GM19035 (cell line): ENCODE results near the gene ADAM11.
A peak's percentile ranks its signal among the peaks of the same experiment; 100 is the strongest.

ENCODE experiments used
- ATAC-seq: cut with Tn5 transposase; IDR thresholded peaks from one replicate; pipeline ENCODE4 v1.9.1; 2021; ENCODE audit not compliant: unreplicated experiment

The ADAM11 gene

DNA sequence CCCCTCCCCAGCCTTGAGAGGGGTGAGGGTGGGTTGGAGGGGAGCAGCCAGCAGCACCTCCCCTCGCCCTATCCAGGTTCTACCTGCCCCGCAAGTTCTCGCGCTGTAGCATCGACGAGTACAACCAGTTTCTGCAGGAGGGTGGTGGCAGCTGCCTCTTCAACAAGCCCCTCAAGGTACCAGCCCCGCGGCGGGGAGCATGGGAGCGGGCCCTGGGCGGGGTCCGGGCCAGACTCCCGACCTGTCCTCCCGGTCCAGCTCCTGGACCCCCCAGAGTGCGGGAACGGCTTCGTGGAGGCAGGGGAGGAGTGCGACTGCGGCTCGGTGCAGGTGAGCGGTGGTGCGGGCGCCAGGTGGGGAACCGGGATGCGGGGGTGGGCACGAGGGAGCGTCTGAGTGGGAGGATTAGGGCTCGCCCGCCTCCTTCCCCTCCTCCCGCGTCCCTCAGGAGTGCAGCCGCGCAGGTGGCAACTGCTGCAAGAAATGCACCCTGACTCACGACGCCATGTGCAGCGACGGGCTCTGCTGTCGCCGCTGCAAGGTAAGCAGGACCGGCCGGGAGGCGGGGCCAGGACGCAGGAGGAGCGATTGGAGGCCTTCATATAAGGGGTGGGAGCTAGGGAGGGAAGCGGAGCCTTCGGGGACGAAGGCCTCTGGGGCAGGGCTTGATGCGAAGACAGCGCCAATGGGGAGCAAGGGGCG, 16.5 kb downstream of the ADAM11 start:
- peak; percentile 76 for ATAC-seq

DNA sequence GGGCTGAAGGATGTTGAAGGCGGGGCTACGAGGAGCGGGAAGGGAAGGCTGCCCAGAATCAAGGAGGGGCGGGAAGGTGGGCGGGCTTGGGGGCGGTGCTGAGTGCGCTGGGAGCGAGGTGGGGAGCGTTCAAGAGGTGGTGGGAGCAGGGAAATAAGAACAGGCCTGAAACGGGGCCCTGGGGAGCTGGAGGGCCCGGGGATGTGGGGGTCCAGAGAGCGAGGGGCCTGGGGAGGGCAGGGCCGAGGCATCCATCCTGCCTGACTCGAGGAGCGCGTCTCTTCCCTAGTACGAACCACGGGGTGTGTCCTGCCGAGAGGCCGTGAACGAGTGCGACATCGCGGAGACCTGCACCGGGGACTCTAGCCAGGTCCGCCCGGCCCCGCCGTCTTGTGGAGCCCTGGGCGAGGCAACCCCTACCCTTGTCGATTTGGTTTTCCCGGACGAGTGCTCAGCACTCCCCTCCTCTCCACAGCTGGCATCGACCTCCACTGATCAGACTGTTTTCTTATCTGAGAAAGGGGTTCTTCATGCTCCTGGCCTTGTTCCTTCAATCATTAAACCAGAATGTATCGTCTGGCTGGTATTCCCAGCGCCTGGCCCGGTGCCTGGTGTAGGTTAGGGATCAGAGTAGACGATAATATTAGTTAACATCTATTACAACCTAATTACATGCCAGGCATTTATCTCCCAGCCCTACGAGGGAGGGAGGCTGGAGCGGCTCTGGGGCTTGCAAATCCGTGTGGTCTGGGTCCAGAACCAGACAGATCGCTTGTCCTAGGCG, 17.2 kb downstream of the ADAM11 start:
- peak; percentile 12 for ATAC-seq

DNA sequence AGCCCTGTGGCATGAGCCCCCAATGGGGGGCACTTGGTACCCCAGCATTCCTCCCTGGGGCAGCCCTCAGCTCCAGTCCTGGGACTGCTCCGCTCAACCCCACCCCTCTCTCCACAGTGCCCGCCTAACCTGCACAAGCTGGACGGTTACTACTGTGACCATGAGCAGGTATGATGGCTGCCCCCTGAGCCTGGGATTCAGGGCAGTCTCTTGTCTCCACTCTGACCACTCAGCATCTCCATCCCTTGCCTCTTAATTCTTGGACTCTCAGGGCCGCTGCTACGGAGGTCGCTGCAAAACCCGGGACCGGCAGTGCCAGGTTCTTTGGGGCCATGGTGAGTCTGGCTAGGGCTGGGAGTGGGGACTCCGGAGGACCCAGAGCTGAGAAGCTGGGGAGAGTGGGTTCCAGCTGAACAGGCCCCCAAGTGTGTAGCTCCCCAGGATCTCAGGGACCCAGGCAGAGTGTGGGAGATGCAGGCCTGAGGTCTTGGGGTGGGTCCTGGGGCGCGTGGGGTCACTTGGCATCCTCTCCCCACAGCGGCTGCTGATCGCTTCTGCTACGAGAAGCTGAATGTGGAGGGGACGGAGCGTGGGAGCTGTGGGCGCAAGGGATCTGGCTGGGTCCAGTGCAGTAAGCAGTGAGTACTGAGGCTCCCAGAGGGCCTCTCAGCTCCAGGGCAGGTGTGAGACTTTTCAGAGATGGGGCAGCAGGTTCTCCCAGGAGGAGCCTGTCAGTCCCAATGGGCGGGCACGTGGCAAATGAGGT, 18.0 kb downstream of the ADAM11 start:
- no peak for ATAC-seq

DNA sequence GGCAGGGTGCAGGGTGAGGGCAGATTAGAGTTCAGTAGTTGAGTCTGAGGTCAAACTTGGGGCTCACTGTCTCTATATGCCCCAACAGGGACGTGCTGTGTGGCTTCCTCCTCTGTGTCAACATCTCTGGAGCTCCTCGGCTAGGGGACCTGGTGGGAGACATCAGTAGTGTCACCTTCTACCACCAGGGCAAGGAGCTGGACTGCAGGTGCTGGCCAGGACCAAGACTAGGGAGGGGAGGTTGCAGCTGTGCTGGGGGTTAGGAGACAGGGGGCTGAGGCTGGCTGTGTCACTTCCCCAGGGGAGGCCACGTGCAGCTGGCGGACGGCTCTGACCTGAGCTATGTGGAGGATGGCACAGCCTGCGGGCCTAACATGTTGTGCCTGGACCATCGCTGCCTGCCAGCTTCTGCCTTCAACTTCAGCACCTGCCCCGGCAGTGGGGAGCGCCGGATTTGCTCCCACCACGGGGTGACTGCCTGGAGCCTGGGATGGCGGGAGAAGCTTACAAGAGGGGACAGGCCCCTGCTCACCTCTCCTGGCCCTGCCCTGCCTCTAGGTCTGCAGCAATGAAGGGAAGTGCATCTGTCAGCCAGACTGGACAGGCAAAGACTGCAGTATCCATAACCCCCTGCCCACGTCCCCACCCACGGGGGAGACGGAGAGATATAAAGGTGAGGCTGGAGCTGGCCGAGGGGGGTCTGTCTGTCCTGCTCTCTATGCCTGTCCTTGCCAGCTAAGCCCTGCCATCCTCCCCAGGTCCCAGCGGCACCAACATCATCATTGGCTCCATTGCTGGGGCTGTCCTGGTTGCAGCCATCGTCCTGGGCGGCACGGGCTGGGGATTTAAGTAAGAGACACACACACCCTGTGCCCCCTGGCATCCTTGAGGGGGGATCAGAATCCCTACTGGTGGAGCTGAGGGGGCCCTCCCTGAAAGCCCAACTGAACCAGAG, 18.9 kb downstream of the ADAM11 start:
- ATAC-seq: no peak

DNA sequence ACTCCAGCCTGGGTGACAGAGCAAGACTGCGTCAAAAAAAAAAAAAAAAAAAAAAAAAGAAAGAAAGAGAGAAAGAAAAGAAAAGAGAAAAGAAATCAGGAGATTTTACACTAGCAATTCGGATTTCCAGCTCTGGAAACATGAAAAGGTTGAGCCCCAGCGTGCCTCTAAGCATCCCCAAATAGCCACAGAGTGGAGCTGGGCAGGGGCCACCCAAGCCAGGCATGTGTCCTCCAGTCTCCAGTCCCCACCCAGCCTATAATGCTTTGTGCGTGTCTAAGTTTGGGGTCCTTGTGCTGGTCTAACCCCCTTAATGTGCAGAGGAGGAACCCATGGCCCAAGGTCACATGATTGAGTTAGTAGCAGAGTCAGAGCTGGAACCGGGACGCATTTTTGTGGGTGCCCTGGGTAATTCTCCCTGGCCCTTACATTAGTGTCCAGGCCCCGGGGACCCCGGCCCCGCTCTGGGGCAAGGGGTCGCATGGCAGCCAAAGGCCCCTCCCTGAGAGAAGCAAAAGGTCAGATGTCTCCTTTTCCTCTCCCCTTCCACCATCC, 19.9 kb downstream of the ADAM11 start:
- no peak for ATAC-seq

DNA sequence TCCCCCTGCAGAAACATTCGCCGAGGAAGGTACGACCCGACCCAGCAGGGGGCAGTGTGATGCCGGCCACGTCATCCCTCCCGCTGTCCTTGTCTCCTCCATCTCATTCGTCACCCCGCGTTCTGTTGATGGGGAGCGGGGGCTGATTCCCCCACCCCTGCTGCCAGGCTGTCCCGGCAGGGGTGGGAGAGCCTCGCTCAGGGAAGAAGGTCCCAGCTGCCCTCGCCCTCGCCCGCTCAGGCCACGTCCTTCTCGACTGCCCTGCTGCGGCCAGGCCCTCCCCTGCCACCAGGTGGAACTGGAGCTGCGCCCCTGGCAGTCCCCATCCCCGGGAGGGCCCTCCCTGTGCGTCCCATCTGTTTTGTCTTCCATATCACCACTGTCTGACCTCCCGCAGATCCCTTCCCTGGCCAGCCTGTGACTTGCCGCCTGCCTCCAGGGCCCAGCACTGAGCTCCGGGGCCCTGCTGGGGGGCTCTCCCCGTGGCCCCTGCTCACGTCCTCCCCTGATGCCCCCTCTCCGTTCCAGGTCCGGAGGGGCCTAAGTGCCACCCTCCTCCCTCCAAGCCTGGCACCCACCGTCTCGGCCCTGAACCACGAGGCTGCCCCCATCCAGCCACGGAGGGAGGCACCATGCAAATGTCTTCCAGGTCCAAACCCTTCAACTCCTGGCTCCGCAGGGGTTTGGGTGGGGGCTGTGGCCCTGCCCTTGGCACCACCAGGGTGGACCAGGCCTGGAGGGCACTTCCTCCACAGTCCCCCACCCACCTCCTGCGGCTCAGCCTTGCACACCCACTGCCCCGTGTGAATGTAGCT, 20.6 kb downstream of the ADAM11 start:
- no peak for ATAC-seq

DNA sequence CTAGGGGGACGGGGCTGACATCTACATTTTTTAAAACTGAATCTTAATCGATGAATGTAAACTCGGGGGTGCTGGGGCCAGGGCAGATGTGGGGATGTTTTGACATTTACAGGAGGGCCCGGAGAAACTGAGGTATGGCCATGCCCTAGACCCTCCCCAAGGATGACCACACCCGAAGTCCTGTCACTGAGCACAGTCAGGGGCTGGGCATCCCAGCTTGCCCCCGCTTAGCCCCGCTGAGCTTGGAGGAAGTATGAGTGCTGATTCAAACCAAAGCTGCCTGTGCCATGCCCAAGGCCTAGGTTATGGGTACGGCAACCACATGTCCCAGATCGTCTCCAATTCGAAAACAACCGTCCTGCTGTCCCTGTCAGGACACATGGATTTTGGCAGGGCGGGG, 21.4 kb downstream of the ADAM11 start:
- ATAC-seq: no peak

DNA sequence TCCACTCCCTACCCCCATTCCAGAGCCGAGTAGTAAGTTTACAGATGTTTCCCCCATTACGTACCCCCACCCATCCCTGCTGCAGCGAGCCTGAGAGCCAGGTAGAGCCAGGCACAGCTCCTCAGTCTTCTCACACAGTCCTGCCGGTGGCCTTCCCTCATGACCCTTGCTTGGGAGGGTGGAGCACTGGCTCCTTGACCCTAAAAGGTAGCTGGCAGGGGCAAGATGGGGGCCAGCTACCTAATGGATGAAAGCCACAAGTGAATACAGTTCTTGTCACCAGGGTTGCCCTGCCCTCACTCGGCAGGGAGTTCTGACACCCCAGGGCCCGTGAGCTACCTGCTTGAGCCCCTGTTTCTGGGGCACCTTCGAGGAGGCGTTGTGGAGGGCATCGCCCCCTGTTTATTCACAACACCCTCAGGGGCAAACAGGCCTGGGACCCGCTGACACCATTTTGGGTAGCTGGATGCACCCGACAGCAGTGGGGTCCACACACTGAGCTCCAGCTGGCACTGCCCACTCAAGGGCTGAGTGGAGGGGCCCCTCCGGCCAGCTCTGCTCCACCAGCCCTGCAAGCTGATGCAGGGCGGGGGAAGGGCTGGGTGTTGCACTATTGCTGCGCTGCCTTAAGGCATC, 22.2 kb downstream of the ADAM11 start:
- no peak for ATAC-seq

DNA sequence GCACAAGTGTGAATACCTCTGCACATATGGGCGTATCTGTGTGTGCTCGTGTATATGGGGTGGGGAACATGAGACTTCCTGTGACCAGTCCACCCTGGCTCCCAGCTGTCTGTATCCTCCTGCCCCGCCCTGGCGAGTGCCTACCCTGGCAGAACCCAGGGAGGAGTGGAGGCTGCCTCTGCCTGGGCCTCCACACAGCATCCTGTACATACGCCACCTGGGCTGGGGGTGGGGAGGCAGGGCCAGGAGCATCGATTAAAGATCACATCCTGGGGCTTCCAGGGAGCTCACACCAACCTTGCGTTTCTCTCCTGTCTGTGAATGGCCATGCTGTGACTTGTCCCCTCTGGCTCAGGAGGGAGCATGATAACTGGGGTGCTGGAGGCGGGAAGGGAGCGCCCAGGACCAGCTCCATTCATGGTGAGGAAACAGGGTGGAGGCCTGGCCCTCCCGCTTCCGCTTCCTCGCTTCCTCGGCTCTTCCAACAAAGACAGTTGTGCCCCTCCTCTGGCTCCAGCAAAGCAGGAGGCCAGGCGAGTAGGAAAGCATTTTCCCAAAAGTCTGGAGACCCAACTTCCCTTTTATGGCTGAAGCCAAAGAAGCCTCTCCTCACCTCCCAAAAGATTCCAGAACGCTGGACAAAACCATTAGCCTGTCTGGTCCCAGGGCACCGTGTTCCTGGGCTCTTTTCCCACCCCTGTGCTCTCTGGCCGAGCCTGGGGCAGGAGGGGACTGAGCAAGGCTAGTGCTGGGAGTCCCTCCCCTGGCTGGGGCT, 22.9 kb downstream of the ADAM11 start:
- no peak for ATAC-seq

DNA sequence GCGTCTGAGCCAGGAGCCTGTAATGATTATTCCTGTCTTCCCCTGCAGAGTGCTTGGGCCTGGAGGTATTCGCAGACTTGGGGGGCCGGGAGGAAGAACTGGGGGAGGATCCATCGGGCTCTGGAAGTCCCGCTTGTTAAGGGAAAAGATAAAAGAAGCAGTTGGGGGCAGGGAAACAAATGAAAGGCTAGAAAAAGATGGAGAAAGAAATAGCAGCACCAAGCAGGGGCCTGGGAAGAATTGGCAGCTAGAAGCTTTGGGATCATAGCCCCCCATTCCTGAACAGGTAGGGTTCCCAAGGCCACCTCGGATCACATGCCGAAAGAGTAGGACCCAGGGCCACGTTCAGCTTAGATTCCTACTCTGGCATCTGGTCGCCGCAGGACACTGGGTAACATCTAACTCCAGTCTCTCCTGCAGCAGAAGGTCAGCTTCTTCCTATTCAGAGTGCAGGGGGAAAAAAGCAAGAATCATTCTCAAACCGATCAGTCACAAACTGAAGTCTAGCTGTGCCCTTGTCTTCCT, 23.6 kb downstream of the ADAM11 start:
- no peak for ATAC-seq

DNA sequence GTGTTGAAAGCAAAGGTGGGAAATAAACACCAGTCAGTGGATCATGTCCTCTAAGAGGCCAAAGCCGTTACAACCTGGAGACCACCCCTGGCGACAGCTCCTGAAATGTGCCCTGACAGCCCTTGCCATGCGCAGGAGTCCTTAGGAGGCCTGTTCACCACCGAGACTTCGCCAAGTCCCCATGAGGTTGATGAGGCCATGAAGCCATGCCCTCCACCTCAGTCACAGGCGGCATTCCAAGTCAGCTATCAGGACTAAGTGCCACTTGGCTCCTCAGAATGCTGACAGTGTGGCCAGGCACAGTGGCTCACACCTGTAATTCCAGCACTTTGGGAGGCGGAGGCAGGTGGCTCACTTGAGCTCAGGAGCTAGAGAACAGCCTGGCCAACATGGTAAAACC, 27.1 kb downstream of the ADAM11 start:
- no peak for ATAC-seq

DNA sequence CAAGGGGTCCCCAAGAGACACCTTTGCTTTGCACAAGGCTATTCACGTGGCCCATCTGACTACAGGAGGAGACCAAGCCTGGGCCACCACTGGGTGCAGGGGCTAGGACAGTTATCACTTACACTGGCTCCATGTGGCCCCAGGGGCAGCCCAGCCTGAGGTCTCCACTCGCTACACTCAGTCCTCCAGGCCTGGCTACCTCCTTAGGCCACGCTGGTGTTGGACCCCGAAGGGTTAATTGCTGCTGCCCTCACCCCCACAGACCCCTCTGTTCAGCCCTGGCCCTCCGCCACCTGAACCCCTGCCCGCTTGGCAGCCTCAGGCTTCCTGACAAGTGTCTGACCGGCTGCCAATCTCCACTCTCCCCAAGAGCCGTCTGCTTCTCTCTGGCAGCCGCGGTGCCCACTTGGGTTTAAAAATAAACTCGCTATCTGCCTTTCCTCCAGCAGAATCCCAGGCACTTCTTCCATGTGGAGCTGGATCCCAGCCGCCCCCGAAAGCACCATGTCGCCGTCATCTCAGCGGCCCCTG, 27.8 kb downstream of the ADAM11 start:
- no peak for ATAC-seq

DNA sequence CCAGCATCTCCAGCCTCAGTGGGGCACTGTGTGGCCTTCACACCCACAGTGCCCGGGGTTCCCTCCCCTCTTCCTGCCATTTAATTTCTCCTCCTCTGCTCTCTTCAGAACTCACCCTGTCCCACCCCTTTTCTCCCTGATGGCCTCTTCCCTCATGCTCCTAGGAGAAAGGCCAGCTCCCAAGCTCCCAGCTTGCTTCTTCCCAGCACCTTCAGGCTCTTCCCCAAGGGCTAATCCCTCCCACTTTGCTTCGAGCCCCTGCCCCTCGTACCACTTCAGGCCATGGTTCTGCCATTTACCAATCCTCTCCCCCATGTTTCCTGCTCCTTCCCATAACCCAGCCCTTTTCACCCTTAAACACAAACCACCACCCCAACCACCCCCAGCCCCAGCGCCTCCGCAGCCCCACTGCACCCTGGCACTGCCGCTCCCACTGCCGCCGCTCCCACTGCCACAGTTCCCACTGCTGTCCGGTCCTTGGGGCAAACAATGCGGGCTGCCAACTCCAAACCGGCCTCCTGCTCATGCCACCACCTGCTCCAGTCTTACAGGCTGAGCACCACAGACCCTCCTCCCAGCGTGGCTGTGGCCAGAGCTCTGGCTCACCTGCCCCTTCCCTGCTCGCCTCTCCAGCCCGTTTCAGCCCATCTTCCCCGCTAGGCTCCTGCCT, 28.6 kb downstream of the ADAM11 start:
- ATAC-seq: no peak

DNA sequence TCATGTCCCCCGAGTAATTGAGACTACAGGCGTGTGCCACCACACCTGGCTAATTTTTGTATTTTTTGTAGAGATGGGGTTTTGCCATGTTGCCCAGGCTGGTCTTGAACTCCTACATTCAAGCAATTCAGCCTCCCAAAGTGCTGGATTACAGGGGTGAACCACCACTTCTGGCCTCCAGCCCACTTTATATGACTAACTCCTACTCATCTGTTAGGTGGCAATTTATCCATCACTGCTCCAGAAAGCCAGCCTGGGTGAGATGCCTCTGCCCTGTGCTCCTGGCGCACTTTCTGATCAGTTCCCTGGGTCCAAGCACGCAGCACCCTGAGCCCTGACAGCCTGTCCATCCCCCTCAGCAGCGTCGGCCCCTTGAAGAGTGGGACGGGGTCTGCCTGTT, 29.4 kb downstream of the ADAM11 start:
- ATAC-seq: no peak

DNA sequence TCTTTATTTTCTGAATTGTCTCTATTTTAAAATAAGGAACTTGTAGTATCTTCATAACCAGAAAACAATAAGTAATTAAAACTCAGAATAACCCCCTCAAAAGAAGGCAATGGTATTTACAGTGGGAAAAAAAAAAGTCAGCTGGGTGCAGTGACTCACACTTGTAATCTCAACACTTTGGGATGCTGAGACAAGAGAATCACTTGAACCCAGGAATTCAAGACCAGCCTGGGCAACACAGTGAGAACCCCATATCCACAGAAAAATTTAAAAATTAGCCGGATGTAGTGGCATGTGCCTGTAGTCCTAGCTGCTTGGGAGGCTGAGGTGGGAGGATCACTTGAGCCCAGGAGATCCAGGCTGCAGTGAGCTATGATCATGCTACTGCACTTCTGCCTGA, 33.5 kb downstream of the ADAM11 start:
- no peak for ATAC-seq

DNA sequence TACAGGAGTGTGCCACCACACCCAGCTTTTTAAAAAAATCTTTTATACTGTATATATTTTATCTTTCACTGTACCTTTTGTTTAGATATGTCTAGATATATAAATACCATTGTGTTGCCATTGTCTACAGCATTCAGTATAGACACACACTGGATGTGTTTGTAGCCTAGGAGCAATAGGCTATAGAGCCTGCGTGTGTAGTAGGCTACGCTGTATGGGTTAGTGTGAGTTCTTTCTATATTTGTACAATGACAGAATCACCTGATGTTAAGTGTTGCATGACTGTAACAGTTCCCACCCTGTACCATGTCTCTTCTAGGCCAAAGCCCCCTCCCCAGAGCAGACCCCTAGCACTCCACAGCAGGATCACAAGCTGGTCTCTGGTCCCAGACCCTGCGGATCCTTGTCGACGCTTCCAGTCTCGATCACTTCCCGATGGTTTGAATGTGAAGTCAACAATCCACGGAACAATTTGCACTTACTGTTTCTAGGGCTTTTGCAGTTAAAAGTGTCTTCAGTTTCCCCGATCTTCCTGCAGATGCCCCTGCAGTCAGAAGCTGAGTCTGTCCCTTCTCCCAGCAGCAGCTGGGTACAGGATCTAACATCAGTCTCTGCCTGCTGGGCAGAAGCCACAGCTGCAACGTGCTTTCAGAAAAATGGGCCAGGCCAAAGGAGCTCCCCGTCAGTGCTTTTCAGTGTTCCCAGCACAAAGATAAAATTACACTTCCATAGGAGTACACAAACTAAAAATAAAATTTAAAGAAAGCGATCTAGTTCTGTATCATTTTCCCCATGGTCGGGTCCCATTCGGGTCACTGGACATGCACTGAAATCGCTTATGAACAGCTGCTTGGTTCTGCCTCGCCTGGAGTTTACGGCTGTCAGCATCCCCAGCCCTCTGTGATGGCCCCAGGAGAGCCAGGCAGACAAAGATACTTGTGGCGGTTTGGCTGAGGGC, 35.4 kb downstream of the ADAM11 start:
- ATAC-seq: no peak
